CD4-positive, alpha-beta T cell treated with Interleukin-6 at 100 ng/mL for 8 hours (primary cell): Measurements from ENCODE around the gene CLOCK.
"Not testable (repeated sequence)": the region's sequence is repeated elsewhere in the genome, so short reads cannot be mapped to it uniquely, and the experiment has no call there.

Experiments
- DNase-seq: peaks from one replicate; pipeline ENCODE4 v3.0.0-alpha.2; 2020; ENCODE audit warnings: mixed read lengths, low spot score

CLOCK gene, protein sequence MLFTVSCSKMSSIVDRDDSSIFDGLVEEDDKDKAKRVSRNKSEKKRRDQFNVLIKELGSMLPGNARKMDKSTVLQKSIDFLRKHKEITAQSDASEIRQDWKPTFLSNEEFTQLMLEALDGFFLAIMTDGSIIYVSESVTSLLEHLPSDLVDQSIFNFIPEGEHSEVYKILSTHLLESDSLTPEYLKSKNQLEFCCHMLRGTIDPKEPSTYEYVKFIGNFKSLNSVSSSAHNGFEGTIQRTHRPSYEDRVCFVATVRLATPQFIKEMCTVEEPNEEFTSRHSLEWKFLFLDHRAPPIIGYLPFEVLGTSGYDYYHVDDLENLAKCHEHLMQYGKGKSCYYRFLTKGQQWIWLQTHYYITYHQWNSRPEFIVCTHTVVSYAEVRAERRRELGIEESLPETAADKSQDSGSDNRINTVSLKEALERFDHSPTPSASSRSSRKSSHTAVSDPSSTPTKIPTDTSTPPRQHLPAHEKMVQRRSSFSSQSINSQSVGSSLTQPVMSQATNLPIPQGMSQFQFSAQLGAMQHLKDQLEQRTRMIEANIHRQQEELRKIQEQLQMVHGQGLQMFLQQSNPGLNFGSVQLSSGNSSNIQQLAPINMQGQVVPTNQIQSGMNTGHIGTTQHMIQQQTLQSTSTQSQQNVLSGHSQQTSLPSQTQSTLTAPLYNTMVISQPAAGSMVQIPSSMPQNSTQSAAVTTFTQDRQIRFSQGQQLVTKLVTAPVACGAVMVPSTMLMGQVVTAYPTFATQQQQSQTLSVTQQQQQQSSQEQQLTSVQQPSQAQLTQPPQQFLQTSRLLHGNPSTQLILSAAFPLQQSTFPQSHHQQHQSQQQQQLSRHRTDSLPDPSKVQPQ

DNA sequence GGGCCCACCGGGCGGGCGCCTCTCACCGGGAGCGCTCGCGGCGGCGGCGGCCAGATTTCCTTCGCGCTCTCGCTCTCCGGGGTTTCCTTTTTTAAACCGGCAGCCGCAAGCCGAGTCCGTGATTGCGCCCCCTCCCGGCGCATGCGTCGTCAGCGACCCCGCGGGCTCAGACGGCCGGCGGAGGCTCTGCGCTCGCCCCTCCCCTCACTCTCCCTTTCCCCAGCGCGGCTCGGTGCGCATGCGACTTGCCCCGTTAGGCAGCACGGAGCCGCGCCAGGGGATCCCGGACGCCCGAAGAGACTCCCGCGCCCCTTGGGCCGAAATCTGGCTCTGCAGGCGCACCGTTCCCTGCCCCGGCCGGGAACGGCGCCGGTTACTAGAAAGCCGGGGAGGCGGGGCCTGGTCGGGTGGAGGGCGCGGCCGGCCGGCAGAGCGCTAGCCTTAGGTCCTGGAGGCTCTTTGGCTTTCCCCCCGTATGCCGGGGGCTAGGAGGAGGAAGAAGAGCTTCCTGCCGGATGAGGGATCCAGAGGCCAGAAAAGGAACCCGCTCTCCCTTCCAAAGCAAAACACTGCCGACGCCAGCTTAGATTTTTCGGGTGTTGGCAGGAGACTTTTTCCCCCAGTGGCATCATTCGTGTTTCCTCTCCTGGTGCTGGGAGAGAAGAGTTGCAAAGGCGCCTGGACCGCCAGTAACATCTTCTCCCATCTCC, at the start of gene CLOCK:
Gene CLOCK, minus strand, starts transcription at position 154 of the 710 bp plus-strand sequence. CDS start 64,124 bp downstream, outside the sequence.
- peak; percentile 82 for DNase-seq

DNA sequence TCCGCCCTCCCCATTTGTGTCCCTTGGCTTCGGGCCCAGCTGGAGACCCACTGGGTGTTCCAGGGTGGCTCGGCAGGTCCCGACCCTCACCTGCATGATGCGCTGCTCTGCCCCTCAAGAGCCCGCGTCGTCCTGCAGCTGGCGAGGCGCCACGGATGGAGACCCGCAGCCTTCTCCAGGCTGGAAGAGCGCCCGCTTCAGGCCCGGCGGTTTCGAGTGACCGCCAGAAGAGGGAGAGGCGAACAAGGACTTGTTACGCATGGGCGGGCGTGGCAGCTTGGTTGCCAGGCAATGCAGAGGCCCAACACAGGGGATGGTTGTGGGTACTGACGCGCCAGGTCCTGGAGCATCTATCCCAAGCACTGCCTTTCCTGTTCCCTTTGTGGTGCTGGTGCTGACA, 45.3 kb upstream of the CLOCK start, which contains the start of gene PDCL2:
Gene PDCL2, minus strand, starts transcription at position 232 of the 400 bp plus-strand sequence. Its CDS starts 136 bp downstream, at position 96.
- DNase-seq: no peak

DNA sequence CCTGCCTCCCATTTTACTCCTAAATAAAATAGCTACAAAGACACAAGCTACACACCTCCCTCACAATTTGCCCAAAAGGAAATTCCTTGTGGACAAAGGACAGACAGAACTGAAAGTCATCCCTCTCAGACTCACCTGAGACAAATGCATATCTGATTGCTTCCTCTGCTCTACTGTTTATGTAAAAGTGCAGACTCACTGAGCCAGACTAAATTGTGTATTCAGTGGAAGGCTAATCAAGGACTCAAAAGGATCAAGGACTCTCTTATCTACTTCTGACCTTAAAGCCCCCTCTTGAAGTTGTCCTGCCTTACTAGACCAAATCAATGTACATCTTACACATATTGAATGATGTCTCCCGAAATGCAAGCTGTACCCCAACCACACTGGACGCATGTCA, 41.5 kb upstream of the CLOCK start:
- no peak for DNase-seq

DNA sequence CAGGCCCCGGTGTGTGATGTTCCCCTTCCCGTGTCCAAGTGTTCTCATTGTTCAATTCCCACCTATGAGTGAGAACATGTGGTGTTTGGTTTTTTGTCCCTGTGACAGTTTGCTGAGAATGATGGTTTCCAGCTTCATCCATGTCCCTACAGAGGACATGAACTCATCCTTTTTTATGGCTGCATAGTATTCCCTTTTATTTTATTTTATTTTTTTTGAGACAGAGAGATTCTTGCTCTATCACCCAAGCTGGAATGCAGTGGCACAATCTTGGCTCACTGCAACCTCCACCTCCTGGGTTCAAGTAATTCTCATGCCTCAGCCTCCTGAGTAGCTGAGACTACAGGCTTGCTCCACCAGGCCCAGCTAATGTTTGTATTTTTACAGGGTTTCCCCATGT, 36.1 kb upstream of the CLOCK start:
- DNase-seq: not testable (repeated sequence)

DNA sequence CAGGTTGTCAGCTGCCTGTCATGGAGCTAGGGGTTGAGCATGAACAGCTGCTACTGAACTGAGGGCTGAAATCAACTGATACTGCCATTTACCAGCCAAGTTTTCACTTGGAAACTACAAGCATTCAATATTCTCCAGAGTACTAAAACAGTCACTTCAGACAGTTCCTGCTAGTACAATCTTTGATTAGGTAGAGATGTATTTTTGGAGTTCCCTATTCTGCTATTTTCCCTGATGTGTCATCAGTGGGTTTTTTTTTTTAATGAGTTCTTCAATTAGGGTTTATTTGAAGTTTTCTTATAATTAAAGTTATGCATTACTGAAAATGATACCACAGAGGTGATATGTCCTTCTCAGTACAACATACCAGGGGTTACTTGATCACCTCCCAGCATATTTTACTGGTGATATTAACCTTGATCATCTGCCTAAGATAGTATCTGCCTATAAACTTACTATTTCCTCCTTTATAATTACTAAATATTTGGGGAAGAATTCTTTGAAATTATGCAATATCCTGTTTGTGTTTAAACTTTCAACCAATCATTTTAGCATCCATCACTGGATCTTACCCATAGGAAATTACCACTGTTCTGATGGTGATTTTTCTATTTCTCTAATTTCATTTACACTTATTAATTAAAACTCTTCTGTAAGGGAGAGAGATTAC, 31.8 kb upstream of the CLOCK start:
- DNase-seq: no peak

DNA sequence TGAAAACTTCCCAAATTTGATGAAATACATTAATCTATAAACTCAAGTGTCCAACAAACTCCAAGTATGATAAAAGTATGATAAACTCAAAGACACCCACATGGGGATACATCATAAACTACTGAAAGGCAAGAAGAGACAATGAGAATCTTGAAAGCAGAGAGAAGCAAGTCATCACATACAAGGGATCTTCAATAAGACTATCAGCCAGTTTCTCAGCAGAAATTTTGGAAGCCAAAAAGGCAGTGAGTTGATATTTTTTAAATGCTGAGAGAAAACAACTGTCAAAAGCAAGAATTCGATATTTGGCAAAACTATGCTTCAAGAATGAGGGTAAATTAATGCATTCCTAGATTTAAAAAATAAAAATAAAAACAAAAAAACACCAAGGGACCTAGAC, 28.8 kb upstream of the CLOCK start:
- no peak for DNase-seq

DNA sequence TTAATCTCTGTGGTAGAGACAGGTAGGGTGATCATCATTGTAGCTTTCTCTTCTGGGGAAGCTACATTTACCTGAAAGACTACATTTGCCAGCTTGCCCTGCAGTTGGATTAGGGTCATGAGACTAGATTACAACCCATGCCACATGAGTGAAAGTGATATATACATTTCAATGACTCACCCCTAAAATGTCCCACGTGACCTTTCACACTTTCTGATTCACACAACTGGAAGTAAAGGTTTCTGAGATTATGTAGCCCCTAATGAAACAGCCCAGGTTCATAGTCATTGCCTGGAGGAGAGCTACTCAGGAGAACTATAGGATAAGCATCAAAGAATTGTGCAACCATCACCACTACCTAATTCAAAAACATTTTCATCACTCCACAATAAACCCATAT, 27.5 kb upstream of the CLOCK start:
- no peak for DNase-seq

DNA sequence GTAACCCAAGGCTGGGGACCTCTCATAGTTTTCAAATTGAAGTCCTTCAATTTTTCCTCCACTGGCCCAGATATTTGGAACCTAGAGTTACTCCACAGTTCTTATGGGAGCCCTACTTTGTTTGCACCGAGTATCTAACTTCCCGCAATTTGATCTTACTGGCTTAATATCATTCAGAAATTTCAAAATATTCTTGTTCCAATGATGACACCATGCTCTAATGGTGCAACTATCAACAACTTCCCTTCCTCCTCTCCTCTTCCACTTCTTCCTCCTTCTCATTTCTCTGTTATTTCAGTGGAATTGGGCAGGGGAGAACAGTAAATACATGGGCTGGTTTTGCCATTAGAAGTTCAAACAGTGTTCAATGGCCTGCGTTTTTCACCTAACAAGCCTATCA, 25.1 kb upstream of the CLOCK start:
- no peak for DNase-seq

DNA sequence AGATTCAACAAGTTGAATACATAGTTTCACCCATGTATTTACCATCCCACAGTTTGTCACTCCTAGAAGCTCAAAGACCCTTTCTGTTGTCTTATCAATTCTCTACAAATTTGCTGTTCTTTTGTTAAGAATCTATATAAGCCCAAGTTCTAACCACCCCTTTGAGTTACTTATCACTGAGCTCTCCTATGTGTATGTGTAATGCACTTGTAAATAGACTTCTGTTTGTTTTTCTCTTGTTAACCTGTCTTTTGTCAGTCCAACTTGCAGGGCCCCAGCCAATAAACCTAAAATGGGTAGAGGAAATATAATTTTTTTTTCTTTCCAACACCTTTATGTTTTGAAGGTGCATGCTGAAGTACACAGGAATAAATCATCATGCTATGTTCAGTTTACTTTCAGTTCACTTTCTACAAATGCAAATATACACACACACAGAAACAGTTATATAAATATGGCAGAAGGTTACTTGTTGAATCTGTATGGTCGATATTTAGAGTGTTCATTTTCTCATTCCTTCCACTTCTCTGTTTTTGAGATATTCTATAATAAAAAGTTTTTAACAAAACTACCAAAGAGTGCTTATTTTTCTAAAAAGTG, 22.3 kb upstream of the CLOCK start:
- DNase-seq: no peak

DNA sequence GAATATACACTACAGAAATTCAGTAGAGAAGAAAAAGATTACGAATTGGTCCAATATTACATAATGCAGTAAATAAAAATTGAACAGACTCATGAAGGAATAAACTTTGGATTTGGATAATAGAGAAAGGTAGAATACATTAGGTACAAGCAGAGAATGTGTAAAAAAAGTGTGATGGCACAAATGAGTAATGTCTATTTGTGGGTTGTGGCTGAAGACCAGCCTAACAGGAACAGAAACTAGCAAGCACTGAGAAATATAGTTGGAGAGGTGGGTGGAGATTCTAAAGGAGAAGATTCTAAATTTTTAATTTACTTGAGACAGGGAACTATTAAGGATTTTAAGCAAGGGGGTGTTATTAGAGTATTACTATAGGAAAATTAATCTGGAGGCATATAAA, 15.2 kb upstream of the CLOCK start:
- no peak for DNase-seq

DNA sequence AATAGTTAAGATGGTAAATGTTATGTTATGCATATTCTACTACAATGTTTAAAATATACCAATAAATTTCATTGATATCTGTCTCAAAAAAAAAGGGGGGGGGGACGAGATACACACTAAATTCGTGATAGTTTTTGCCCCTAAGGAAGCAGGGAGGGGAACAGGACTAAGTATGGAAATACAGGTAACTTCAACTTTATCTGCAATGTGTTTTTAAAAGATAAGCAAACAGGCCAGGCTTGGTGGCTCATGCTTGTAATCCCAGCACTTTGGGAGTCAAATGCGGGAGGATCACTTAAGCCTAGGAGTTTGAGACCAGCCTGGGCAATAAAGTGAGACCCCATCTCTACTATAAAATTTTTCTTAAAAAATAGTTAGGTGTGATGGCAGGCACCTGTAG, 13.4 kb upstream of the CLOCK start:
- DNase-seq: no peak

DNA sequence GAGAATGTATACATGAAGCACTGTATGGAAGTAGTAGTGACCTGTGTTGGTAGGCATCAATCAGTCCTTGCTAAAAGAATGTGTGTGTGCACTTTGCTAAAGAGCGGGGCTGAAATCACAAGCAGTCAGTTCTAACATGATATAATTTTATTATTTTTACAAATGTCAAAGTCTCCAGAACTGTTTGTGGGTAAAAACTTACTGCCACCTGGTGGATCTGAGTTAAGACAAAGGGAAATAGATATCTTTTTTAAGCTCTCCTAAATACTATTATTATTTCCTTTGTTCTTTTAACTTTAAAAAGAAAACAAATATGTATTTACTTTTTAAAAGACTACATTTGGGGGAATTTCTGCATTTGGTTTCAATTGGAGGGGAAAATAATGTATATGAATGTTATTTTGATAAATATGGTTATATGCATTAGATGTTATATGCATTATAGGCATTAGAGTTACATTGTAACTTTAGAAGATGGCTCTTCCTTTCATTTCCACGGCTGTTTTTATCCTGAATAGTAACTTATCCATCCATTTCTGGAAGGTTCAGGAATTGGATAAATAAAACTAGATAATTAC, 7.8 kb upstream of the CLOCK start:
- peak; percentile 31 for DNase-seq

DNA sequence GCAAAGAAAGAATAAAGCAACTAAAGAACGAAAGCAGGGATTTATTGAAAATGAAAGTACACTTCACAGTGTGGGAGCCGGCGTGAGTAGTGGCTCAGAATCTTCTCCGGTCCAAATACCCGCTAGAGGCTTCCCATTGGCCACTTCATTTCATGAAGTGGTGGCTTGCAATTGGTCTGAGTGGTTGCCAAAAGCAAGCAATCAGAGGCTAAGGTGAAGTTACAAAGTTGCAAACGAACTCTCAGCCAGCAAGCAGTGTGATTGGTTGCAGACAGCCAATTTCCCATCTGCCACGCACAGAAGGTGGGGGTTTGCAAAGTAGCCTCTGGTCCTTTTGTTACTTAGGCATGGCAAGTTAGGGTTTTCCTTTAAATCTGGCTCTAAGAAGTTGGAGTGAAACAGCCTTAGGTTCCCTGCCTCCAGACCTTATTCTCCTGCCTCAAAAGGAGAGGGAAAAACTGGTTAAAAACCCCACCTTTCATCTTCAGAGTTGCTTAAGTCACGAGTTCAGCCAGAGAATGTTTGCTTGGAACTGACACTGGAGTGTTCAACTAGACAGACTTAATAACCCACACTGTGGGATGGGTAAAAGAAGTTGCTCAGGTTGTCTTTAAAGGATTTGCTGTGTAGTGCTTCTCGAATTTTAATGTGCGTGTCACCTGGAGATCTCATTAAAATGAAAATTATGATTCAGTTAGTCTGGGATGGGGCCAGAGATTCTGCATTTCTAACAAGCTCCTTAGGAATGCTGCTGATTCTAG, 6.9 kb upstream of the CLOCK start:
- DNase-seq: peak; percentile 18

DNA sequence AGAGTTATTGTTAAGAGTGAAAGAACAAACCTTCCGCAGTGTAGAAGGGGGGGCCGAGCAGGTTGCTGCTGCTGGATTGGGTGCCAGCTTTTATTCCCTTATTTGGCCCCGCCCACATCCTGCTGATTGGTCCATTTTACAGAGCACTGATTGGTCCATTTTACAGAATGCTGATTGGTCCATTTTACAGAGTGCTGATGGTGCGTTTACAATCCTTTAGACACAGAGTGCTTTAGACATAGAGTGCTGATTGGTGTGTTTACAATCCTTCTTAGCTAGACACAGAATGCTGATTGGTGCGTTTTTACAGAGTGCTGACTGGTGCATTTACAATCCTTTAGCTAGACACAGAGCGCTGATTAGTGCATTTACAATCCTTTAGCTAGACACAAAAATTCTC, 5.3 kb upstream of the CLOCK start:
- not testable (repeated sequence) for DNase-seq

DNA sequence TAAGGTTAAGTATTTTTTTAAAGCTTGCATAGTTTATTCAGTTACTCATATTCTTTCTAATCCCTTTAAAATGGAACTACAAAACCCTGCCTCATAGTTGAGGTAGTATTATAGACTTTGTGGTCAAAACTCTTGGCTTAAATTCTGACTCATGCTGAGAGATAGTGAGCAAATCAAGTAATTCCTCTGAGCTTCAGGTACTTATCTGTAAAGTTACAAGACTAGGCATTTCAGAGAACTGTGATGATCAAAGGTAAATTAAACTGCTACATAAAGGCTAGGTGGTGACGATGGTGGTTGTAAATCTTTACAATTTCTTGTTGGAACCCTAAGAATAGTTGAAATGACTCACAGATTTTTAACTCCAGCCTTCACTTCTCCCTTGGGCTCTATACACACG, 3.2 kb upstream of the CLOCK start:
- no peak for DNase-seq

DNA sequence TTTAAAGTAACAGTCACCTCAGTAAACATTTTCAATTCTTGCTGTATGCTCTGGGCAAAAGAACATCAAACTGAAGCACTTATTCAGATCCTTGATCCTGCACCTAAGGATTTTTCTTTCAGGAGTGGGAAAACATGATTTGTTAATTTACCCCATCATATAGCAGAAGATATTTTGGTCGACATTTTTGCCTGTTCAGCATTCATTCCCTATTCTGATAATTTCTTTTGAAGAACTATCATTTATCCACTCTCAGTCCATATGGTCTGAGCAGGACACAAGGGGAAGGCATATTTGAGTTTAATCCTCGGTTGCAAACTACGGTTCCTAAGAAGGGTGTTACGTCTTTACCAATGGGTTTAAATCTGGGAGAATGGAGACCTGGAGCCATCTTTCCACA, 1.2 kb upstream of the CLOCK start:
- DNase-seq: no peak

DNA sequence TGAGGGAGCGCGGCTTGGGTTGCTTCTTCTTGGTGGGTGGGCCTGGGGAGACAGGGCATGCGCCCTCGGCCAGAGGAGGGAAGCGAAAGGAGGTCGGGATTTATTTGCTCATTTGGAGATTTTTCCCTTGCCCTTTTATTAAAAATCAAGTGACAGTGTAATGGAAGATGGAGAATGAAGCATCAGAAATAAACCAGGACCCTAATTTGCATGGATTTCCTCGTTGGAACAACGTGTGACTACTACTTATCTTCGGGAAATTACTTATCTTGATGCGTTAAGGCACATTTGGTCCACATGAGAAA, 709 bp upstream of the CLOCK start:
- no peak for DNase-seq

DNA sequence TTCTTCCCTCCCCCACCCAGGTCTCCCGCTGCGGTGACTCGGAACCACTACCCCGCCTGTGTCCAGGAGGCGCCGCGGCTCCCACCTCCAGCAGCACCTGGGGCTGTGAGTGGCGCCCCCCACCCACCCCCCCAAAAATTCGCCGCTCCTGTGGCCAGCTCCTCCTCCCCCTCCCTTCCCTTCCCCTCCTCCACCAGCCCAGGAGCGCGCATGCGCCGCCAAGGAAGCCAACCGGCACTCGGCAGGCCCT, 278 bp downstream of the CLOCK start:
- no peak for DNase-seq

DNA sequence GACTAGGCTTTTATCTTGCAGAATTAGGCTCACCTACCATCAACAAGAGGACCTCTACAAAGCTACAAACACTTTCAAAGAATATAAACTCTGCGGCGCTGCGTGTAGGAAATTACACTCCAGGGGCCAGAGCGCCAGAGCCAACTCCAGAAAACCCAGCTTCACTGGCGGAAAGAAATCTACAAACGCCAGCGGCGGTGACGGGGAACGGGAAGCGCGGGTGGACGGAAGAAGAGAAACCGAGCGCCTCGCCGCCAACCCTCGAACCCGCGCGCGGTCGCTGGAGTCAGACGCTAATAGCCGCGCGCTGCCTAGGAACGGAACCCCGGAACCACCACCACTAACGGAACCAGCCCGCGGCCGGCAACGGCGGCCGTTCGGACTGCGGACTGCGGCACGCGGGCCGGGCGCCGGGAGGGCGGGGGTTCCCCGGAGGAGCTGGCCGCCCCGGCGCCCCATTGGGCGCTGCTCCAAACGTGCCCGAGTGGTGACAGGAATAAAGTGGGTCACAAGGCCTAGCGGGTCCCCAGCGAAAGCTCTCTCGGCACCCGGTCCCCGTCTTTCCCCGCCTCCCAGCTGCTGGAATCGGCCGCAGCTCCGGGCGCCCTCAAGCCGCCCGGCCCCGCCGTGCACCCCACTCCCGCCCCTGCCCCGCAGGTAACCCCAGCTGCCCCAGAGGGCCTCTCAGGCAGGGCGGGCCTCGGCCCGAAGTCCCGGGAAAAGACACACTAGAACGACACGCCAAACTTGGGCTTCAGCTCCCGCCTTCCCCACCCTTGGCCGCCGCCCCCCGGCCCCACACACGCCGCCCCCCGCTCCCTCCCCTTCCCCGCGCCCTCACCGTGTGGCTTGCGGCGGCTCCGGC, 836 bp downstream of the CLOCK start:
- DNase-seq: peak; percentile 38

DNA sequence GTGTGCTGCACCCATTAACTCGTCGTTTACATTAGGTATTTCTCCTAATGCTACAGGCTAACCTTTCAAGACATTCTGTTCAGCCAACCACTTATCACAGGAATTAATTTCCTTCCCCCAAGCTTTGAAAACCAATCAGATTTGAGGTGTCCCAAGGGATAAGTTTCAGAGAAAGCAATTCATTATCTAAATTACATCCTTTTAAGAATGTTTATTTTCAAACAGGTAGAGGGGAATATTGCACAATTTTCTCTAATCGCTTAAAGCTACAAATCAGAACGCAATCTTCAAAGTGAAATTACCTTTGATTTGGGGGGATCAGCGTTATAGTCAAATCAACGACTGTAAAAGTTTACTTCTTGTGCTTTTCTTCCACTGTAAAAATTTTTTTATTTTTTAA, 1.6 kb downstream of the CLOCK start:
- no peak for DNase-seq
